Superior temporal gyrus (tissue), 1 donor: ENCODE results near the gene POMP.
"Not testable (repeated sequence)": the region's sequence is repeated elsewhere in the genome, so short reads cannot be mapped to it uniquely, and the experiment has no call there.

ENCODE experiments used
- DNase-seq: peaks from one replicate; pipeline ENCODE4 v3.0.0-alpha.2; 2016; ENCODE audit errors: extremely low spot score

POMP gene

GRCh38 chr13:28693605-28694491 is 34.9 kb downstream of the POMP start:
- DNase-seq = not testable (repeated sequence)

GRCh38 chr13:28697441-28697840 is 38.5 kb downstream of the POMP start:
- no peak for DNase-seq

GRCh38 chr13:28699246-28699645 is 40.3 kb downstream of the POMP start:
- DNase-seq = no peak

- no peak for DNase-seq
These were observed 45.4 kb downstream of the POMP start for GRCh38 chr13:28704282-28704681.

- no peak for DNase-seq
These were observed 46.0 kb downstream of the POMP start for GRCh38 chr13:28704919-28705318.

- peak; percentile 75 for DNase-seq
These were observed 46.6 kb downstream of the POMP start for GRCh38 chr13:28705461-28706083.

- DNase-seq = peak; percentile 75
These were observed 48.9 kb downstream of the POMP start for GRCh38 chr13:28707629-28708427.

- DNase-seq = no peak
These were observed 51.2 kb downstream of the POMP start for GRCh38 chr13:28710161-28710560.

GRCh38 chr13:28714651-28715050 is 55.7 kb downstream of the POMP start:
- no peak for DNase-seq

- no peak for DNase-seq
These were observed 57.6 kb downstream of the POMP start for GRCh38 chr13:28716511-28716910.

GRCh38 chr13:28717170-28717569 is 58.2 kb downstream of the POMP start:
- DNase-seq = peak; percentile 9

GRCh38 chr13:28718196-28718542 is 59.2 kb downstream of the POMP start:
- DNase-seq = peak; percentile 71

GRCh38 chr13:28718543-28719226 is 59.8 kb downstream of the POMP start, which contains the start of gene SLC46A3:
Gene SLC46A3 (minus strand): TSS chr13:28718970. CDS start chr13:28717998, 972 bp downstream.
- DNase-seq = peak; percentile 98

- peak; percentile 40 for DNase-seq
These were observed 60.5 kb downstream of the POMP start for GRCh38 chr13:28719227-28720055.

GRCh38 chr13:28723806-28724205 is 64.9 kb downstream of the POMP start:
- no peak for DNase-seq

- DNase-seq = no peak
These were observed 66.2 kb downstream of the POMP start for GRCh38 chr13:28725046-28725610.
